HG03095 (cell line): ENCODE data around the gene CLNK.
"Not testable (repeated sequence)": the region's sequence is repeated elsewhere in the genome, so short reads cannot be mapped to it uniquely, and the experiment has no call there.

Source experiments
- ATAC-seq: cut with Tn5 transposase; IDR thresholded peaks from one replicate; pipeline ENCODE4 v1.9.1; 2021; ENCODE audit warnings: moderate library complexity; ENCODE audit not compliant: unreplicated experiment

The CLNK gene

DNA sequence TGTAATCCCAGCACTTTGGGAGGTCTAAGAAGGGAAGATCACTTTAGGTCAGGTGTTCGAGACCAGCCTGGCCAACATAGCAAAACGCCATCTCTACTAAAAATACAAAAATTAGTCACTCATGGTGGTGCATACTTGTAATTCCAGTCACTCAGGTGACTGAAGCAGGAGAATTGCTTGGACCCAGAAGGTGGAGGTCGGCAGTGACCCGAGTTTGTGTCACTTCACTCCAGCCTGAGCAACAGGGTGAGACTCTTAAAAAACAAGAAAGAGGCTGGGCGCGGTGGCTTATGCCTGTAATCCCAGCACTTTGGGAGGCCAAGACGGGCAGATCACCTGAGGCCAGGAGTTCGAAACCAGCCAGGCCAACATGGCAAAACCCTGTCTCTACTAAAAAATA lies 69.6 kb downstream of the CLNK start:
- not testable (repeated sequence) for ATAC-seq

DNA sequence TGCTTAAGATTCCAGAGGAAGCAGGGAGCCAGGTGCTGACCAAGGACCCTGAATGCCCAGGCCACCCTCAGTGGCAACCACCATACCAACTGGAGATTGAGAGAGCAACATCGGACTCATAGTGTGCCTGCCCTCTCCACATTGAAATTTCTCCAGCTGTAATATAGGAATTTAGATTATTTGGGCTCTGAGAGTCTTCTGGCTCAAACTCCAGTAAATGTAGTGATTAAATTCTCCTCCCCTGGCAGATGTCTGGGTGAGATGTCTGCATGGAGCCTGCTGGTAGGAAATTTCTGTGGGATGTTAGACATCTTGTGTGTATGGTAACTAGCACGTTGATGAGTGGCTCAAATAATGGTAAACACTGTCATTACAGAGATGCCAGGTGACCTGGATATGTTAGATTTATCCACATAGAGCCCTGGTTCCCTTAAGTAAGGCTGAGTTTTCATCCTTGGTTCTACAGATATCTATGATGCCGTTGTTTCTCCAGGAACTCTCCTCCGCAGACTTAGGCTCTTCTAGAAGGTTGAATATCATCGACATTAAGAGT lies 70.6 kb downstream of the CLNK start:
- ATAC-seq: no peak

DNA sequence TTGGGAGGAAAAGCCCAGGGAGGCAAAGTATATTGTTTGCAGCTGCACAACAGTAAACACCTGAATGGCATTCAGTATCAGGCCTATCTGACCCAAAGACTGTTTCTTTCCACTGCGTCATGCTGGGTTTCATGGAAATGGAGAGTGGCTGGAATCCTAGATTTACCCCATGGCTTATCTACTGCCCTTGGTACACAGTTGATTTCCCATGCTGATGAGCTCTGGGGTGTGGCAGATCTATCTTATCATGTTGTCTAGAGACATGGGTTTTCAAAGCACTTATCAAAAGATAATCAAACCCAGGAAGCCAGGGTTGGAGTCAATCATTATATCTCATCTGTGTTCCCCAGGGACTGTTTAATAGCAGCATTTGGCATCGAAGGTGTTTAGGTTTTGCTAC lies 72.1 kb downstream of the CLNK start:
- ATAC-seq: no peak

DNA sequence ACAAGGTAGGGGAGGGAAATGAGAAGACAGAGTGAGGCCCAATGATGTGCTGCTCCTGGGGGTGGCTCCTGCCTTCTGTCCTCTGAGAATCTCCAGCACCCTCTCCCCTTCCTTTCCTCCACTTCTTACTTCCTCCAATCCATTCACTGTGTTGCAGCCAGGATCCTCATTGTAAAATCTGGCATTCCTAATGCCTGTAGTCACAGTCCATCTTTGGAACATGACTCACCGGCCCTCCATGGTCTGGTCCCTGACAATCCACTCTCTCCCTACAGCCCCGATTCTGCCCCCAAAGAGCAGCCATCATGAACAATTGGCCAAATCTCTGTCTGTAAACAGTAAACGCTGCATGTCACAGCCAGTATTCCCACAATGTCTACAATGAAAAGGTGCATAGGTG lies 72.9 kb downstream of the CLNK start:
- no peak for ATAC-seq

DNA sequence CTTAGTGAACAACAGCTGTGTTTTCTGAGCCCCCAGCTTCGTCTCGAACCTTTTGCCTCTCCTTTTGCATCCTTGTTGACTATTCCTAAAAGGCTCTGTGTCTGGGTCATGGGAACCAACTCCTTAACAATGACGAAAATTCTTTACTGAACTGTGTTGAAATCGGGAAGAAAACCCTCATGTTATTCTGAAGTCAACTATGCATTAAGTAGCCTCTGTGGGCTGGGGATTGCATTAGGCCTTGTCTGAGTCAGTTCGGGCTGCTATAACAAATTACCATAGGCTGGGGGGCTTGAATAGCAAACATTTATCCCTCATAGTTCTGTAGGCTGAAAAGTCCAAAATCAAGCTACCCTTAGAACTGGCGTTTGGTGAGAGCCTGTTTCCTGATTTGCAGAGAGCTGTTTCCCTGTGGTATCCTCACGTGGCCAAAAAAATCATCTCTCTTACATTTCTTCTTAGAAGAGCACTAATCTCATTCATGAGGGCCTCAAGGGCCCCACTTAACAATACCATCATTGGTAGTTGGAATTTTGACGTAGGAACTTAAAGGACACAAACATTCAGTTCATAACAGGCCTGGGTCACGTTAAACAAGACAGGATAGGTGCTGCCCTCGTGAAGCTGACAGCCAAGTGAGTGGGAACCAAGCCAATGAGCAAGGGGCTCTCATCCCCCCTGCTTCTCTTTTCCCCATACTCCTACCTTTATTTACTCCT lies 75.9 kb downstream of the CLNK start:
- no peak for ATAC-seq

DNA sequence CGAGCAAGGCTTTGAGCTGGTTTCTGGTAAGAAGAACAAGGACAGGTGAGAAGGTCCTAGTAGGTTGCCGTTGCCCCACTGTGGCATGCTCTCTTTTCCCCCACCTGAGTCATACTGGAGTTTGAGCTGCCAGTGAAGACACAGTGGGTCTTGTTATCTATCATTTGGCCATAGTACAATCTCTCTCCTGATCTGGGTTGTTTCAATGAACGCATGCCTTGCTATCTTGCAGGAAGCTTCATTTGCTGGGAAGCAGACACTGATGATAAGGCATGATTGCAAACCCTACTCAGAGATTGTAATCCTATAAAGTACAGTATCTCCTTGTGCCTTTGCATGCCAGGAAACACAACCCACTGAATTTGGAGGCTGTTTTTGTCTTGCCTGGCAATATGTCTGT lies 77.4 kb downstream of the CLNK start:
- no peak for ATAC-seq

DNA sequence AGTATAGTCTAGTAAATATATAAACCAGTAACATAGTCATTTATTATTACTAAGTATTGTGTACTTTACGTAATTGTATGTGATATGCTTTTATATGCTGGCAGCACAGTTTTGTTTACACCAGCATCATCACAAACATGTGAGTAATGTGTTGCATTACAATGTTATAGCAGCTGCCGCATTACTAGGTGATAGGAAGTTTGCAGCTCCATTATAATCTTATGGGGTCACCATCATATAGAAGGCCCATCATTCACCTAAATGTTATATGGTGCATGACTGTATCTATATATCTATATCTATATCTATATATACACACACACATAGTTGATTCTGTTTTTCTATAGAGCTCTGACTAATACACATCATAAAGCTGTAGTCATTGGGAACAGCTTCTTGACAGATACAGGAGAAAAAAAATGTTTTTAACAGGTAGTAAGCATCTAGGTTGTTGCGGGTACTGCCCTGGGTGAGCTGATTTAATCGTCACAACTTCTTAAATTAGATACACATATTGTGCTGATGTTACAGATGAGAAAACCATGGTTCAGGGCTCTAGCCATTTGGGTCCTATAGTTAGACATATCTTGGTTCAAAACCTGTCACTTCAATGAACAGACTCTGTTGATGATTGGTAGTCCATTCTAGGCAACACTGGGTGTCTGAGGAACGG lies 77.9 kb downstream of the CLNK start:
- no peak for ATAC-seq

DNA sequence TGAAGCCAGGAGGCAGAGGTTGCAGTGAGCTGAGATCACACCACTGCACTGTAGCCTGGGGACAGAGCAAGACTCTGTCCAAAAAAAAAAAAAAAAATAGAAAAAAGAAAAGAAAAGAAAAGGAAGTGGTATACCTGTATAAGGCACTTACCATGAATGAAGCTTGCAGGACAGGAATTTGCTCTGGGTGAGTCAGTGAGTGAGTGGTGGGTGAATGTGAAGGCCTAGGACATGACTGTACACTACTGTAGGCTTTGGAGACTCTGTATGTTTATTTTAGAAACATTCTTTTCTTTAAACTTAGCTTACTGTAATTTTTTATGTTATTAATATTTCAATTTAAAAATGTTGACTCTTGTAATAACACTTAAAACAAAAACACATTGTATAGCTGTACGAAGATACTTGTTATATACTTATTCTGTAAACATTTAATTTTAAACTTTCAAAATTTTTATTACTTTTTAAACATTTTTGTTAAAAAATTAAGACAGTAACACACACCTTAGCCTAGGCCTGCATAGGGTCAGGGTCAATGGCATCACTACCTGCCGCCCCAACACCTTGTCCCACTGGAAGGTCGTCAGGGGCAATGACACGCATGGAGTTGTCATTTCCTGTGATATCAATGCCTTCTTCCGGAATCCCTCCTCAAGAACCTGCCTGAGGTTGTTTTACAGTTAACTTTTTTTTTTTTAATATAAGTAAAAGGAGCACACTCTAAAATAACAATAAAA lies 78.7 kb downstream of the CLNK start:
- ATAC-seq: no peak

DNA sequence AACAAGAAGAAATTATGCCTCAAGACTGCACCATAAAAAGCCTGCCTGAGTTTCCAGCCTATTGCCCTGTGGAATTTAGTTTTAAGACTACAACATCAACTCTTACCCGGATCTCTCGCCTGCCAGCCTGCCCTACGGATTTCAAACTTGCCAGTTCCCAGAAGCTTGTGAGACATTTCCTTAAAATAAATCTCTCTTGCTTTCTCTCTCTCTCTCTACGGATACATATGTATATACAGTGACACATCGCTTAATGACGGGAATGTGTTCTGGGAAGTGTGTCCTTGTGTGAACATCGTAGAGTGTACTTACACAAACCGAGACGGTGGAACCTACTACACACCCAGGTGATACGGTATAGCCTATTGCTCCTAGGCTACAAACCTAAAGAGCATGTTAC lies 79.5 kb downstream of the CLNK start:
- no peak for ATAC-seq

DNA sequence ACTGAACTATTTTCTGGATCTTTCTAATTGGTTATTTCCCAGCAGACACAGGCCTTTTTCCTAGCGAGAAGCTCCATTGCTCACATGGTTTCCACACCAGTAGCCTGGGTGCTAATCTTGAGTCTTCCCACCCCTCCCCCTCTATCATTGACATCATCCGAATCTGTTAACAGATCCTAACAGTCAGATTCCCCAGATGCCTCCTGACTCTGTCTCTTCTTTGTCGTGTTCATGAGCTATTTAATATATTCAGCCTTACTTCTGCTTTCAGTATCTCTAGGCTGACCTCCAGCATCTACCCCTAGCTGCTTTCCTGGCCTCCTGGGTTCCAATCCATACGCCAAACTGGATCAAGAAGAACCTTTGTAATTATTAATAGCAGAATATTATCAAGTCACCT lies 85.0 kb downstream of the CLNK start:
- ATAC-seq: no peak

DNA sequence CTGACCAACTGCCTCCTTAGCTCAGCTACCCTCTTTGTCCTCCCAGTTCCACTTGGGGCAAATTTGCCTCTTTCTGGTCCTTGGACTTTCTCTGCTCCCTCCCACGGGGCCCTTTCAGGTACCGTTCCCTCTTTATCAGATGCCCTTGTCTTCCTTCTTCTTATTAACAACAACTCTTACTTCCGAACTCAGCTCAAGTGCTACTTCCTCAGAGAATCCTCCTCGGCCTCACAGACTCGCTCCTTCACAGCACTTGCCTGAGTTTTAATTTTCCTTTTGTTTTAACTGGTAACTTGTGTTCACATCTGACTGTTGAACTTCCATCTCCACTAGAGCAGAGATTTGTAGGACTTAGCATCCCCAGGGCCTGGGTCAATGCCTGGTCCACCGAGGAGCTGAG lies 85.7 kb downstream of the CLNK start:
- ATAC-seq: no peak

DNA sequence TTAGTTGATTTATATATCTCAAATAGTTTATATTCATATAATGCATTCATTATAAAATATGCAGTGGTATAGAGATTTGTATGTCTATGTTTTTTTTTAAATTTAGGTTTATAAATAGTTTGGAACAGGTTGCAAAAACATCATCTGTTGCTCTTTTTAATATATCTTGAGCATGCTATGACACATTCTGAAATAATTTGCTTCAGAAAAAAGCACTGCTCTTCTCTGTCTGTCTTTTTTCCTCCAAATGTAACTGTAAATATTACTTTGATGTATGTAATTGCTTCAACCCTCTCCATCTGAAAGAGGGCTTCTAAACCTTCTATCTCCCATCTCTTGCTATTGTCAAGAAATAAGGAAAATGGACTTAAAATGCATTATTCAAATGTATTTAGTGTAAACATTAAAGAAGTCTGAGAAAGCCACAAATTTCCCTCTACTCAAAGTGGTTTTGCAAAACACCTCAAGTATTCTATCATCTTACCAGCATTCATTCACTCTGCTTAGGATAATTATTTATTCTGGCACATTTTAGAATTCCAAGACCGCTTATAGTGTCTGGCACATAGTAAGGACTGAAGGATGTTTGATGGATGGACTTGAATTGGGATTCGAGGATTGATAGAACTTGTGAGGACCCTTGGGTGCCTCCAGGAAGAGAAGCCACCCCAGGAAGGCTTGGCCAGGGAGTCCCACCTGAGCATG lies 87.8 kb downstream of the CLNK start:
- ATAC-seq: no peak

DNA sequence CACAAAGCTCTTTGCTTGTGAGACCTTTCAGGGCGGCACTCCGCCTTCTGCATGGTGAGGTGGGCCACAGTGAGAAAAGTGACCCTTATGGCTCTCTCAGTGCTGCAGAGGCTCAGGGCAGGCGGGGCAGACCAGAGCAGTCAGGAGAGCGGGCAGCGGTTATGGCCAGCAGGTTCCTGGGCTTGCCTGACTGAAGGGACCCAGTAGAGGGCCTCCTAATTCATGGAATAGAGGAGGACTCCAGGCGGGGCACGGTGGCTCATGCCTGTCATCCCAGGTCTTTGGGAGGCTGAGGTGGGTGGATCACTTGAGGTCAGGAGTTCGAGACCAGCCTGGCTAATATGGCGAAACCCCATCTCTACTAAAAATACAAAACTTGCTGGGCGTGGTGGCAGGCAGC lies 91.4 kb downstream of the CLNK start:
- no peak for ATAC-seq

DNA sequence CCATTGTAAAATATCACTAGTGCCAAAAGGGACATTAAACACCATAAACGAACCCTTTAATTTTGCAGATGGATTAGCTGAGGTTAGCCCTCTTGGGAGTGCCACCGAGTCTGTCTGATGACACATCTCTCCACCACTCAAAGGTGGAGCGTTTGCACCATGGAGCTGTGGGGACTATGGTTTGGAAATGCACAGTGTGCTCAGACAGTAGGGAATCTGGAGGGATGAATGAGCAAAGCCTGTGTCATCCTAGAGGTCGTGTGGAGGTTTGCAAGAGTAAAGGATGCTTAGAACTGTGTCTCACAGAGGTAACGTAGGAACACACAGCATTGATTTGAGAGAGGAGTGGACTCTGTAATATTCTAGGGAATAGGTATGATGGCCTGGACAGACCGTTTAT lies 93.7 kb downstream of the CLNK start:
- no peak for ATAC-seq

DNA sequence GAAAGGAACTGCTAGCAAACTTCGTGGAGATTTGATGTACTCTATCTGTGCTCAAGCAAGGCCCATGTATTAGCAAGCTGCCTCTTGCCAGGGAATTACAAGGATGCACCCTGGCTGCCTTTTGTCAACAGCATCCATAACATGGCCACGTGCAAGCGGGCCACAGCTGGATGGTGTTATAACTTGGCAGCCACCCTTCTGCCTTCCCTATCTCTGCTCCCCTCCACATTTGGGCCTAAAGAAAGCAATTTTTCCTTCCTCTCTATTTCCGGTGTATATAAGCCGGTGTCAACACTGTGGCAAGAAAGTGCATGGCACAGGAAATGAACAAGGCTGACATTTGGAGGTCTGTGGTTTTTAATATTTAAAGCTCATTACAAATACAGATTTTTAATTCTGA lies 94.8 kb downstream of the CLNK start:
- no peak for ATAC-seq

DNA sequence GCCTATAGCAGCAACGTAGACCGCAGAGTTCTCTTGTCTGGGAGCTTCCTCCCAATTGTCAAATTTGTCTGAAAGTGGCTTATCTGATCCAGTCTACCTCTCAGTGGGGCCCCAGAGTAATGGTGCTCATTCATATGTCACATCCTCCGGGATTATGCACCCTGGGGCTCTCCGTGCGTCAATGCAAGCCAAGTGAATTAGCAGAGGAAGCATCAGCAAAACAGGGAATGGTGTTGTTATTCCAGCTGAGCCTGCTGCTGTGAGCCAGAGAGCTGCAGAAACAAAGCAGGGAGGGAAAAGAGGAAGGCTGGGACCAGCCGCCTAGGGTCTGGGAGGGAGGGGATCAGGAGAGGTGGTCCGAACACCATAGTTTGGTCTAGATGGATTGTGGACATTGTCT lies 95.2 kb downstream of the CLNK start:
- no peak for ATAC-seq

DNA sequence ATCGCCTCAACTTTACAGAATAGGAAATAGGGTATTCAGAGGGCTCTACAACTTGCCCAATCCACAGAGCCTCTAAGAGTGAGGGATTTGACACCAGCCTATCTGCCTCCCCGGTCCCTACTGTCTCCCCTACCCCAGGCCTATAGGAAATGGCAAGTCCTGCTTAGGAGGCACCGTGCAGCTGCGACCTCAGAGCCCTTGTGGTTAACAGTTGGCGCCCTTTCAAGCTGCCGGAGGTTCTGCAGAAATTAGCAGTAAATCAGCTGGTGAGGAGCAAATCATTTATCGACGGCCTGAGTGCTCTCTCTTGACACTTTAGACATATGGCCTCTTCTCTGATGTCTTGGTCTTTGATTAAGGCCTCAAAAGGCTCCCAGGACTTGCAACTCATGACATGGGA lies 96.9 kb downstream of the CLNK start:
- no peak for ATAC-seq

DNA sequence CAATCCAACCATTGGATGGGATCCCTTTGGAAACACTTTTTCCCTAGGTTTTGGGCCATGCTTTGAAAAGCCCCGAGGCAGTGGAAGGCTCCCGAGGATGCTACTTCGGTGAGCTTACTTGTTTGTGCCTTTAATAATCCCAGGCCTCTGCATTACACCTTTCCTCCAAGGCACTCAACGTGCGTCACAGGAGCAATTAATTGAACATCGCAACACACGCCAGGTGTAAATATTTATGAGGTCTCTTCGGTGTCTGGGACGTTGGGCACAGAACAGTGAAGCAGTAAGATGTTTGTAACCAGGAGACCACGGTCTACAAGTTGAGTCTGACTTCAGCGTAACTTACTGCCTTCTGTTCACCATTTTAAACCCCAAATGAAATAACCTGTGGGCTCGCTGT lies 97.3 kb downstream of the CLNK start:
- no peak for ATAC-seq

DNA sequence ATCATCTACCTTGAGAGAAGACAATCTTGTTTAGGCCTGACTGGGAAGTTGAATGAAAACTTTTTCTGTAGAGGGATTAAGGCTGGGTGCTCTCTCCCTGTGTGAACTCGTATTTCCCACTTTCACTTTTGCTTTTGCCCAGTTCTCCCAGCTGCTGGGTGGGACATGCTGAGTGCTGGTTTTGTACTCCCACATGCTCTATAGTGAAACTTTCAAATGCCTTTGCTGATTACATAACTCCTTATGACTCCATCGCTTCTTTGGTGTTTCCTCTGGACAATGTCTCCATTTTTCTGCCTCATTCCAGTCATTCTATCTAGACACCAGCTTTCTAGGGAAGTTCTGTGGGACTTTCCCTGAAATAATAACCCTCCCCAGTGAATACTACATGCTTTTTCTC lies 100.5 kb downstream of the CLNK start:
- peak; percentile 51 for ATAC-seq

DNA sequence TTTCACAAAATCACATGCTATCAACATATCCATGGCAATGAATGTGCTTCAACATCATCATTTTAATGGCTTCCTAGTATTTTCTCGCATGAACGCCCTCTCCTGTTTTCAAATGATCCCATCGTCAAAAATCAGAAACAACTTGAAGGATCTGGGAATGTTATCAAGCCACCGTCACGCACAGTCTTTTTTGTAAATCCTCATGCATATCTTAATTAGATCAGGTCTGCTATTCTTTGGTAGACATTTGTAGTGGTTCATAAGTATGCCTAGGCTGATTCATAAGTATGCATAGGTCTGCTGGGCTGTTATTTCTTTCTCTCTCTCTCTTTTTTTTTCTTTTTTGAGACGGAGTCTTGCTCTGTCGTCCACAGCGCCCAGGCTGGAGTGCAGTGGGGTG lies 101.6 kb downstream of the CLNK start:
- no peak for ATAC-seq

DNA sequence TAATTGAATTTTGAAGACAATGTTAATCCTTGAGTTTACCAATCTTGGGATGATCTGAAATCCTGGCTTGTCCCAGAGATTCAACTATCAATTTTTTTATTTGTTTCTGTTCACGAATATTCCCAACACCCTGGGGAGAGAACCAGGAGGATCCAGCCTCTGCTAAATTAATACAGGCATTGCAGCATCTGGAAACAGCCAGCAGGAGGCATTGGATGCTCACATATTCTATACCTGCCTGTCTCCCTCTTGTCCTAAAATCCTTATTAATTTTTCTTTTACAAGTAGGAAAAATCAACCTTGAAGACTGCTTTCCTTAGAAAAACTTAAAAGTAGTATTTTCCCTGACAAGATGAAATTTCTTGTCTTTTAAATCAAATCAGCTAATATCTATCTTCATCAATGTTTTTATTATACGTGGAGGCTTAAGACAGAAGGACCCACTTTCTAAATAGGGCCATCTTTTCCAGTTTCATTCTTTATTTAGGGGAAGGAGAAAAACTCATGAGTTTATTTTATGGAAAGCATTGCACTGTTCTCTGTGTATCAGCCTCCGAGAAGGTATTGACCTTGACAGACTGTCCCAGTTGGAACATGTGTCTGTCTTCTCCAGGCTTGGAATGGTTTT lies 102.4 kb downstream of the CLNK start:
- no peak for ATAC-seq
